ENCODE data around the gene CLSTN2. TPM values are rescaled to one million over a fixed set of nuclear protein-coding genes. Genes with fewer than 3 reads are reported as not detected.

CLSTN2 gene
- total RNA-seq, 1 donor from 2014 or later: 80.9 TPM

DNA sequence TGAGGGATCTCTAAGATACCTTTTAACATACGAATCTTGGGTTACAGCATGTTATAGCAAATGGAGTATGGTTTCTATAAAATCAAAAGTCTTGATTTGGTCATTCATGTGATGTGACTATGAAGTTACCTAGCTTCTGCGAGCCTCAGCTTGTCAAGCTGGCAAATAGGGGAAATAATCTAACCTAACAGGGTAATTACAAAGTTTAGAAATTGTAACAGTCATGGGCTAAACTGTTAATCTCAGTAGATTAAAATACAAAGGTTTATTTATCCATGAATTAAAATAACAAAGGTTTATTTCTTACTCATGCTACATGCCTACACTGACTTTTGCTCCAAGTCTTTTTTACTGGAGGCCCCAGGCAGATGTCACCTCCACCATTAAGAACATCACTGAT is 359.1 kb downstream of the CLSTN2 start:
- Mint-ChIP-seq H3K4me1 (ENCODE audit: low read depth, unreplicated experiment) (peaks cover 26% of the 10 kb centered on the region), H3K36me3 (ENCODE audit: low read depth, unreplicated experiment) (no peaks in the 10 kb centered on the region), H3K27me3 (ENCODE audit: low read depth, unreplicated experiment) (no peaks in the 10 kb centered on the region), H3K9me3 (ENCODE audit: unreplicated experiment) (no peaks in the 10 kb centered on the region), H3K4me3 (ENCODE audit: unreplicated experiment) (no peak overlapping the region), H3K27ac (ENCODE audit: unreplicated experiment) (no peak overlapping the region)
- Histone ChIP-seq H3K9me3 (ENCODE audit: insufficient read depth, low read depth, low read length) (no peaks in the 10 kb centered on the region), H3K4me1 (ENCODE audit: insufficient read depth, low read length) (peaks cover 19% of the 10 kb centered on the region), H3K27ac (ENCODE audit: low read depth, low read length) (no peak overlapping the region), H2AFZ (ENCODE audit: low read depth, low read length) (no peak overlapping the region), H3K9ac (ENCODE audit: low read length) (no peak overlapping the region), H3K4me3 (ENCODE audit: insufficient read depth, low read depth, low read length) (no peak overlapping the region), H3K4me2 (ENCODE audit: low read length) (no peak overlapping the region), H3K27me3 (ENCODE audit: insufficient read depth, low read length) (no peaks in the 10 kb centered on the region), H4K20me1 (ENCODE audit: insufficient read depth, low read length) (no peaks in the 10 kb centered on the region), H3K79me2 (ENCODE audit: insufficient read depth, low read length) (no peaks in the 10 kb centered on the region), H3K36me3 (ENCODE audit: insufficient read depth, low read length) (no peaks in the 10 kb centered on the region)
- no peak for TF ChIP-seq EZH2 (IDR thresholded peaks at IDR 0.05; ENCODE audit: insufficient read depth, low read length)
- DNase-seq (ENCODE audit: low read depth) (no peak), FAIRE-seq (no peak)

DNA sequence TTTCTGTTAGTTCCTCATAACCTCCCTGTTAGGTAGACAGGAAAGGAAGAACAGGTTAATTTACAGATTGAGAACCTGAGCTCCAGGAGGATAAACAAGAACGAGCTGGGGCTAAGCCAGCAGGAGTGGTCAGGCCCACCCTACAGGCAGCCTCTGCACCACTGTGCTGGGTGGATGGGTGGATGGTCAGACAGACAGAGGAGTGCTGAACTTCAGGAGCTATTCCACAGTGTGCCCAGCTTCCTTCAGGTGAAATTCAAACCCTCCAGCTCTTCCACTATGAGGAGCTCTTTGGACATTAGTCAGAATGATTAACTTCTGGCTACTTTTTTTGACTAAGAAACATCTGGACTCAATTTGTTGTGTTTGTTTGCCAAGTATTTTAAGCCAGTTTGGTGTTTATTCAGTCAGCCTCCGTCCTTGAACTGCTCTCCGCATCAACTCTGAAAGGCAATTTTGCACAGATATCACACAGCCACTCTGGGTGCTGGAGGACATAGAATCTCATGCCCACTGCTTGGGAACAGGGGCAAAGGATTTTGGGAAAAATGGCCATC is 361.9 kb downstream of the CLSTN2 start:
- Histone ChIP-seq H3K9me3 (ENCODE audit: insufficient read depth, low read depth, low read length) (no peaks in the 10 kb centered on the region), H3K27me3 (ENCODE audit: insufficient read depth, low read length) (no peaks in the 10 kb centered on the region), H3K36me3 (ENCODE audit: insufficient read depth, low read length) (no peaks in the 10 kb centered on the region), H3K4me1 (ENCODE audit: insufficient read depth, low read length) (peaks cover 12% of the 10 kb centered on the region), H3K79me2 (ENCODE audit: insufficient read depth, low read length) (no peaks in the 10 kb centered on the region), H3K27ac (ENCODE audit: low read depth, low read length) (no peak overlapping the region), H3K4me3 (ENCODE audit: insufficient read depth, low read depth, low read length) (no peak overlapping the region), H3K4me2 (ENCODE audit: low read length) (peak overlapping the region; percentile 12), H4K20me1 (ENCODE audit: insufficient read depth, low read length) (no peaks in the 10 kb centered on the region), H3K9ac (ENCODE audit: low read length) (no peak overlapping the region), H2AFZ (ENCODE audit: low read depth, low read length) (no peak overlapping the region)
- Mint-ChIP-seq H3K4me1 (ENCODE audit: low read depth, unreplicated experiment) (peaks cover 10% of the 10 kb centered on the region), H3K36me3 (ENCODE audit: low read depth, unreplicated experiment) (no peaks in the 10 kb centered on the region), H3K9me3 (ENCODE audit: unreplicated experiment) (no peaks in the 10 kb centered on the region), H3K4me3 (ENCODE audit: unreplicated experiment) (no peak overlapping the region), H3K27ac (ENCODE audit: unreplicated experiment) (no peak overlapping the region), H3K27me3 (ENCODE audit: low read depth, unreplicated experiment) (no peaks in the 10 kb centered on the region)
- DNase-seq (ENCODE audit: low read depth) (peak; percentile 48), FAIRE-seq (no peak)
- TF ChIP-seq, protein P1, sequence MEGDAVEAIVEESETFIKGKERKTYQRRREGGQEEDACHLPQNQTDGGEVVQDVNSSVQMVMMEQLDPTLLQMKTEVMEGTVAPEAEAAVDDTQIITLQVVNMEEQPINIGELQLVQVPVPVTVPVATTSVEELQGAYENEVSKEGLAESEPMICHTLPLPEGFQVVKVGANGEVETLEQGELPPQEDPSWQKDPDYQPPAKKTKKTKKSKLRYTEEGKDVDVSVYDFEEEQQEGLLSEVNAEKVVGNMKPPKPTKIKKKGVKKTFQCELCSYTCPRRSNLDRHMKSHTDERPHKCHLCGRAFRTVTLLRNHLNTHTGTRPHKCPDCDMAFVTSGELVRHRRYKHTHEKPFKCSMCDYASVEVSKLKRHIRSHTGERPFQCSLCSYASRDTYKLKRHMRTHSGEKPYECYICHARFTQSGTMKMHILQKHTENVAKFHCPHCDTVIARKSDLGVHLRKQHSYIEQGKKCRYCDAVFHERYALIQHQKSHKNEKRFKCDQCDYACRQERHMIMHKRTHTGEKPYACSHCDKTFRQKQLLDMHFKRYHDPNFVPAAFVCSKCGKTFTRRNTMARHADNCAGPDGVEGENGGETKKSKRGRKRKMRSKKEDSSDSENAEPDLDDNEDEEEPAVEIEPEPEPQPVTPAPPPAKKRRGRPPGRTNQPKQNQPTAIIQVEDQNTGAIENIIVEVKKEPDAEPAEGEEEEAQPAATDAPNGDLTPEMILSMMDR (IDR thresholded peaks at IDR 0.05; ENCODE audit: insufficient read depth, low read depth, low read length): no peak
- no peak for TF ChIP-seq EZH2 (IDR thresholded peaks at IDR 0.05; ENCODE audit: insufficient read depth, low read length)

DNA sequence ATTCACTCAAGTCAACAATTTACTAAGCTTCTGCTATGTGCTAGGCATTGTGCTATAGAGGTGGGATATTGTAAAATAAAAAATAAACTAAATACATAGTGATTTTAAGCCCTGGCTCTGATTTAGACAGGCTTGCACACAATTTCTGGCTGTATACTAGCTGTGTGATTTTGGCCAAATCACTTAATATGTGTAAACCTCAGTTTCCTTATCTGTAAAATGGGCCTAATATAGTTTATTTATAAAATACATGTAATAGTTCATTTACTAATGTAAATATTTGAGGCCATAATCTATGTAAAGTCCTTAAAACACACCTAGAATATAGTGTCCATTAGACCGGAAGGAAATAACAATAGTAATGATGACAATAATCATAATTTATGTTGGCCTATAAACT is 363.1 kb downstream of the CLSTN2 start:
- H3K9me3 Mint-ChIP-seq (ENCODE audit: unreplicated experiment): peaks cover 3% of the 10 kb centered on the region
- no peak overlapping the region for H3K4me3 ChIP-seq (ENCODE audit: insufficient read depth, low read depth, low read length)
- no peak overlapping the region for H3K4me2 ChIP-seq (ENCODE audit: low read length)
- H4K20me1 ChIP-seq (ENCODE audit: insufficient read depth, low read length): no peaks in the 10 kb centered on the region
- H3K4me1 ChIP-seq (ENCODE audit: insufficient read depth, low read length): peaks cover 2% of the 10 kb centered on the region
- TF ChIP-seq, protein P1 (IDR thresholded peaks at IDR 0.05; ENCODE audit: insufficient read depth, low read depth, low read length): no peak
- TF ChIP-seq EZH2 (IDR thresholded peaks at IDR 0.05; ENCODE audit: insufficient read depth, low read length): no peak
- no peaks in the 10 kb centered on the region for H3K36me3 Mint-ChIP-seq (ENCODE audit: low read depth, unreplicated experiment)
- DNase-seq (ENCODE audit: low read depth) (no peak), FAIRE-seq (no peak)
- H2AFZ ChIP-seq (ENCODE audit: low read depth, low read length): no peak overlapping the region
- no peaks in the 10 kb centered on the region for H3K79me2 ChIP-seq (ENCODE audit: insufficient read depth, low read length)
- peaks cover under 1% of the 10 kb centered on the region for H3K4me1 Mint-ChIP-seq (ENCODE audit: low read depth, unreplicated experiment)
- H3K27ac Mint-ChIP-seq (ENCODE audit: unreplicated experiment): no peak overlapping the region
- H3K27me3 ChIP-seq (ENCODE audit: insufficient read depth, low read length): no peaks in the 10 kb centered on the region
- H3K4me3 Mint-ChIP-seq (ENCODE audit: unreplicated experiment): no peak overlapping the region
- H3K36me3 ChIP-seq (ENCODE audit: insufficient read depth, low read length): no peaks in the 10 kb centered on the region
- no peak overlapping the region for H3K27ac ChIP-seq (ENCODE audit: low read depth, low read length)
- no peak overlapping the region for H3K9ac ChIP-seq (ENCODE audit: low read length)
- no peaks in the 10 kb centered on the region for H3K9me3 ChIP-seq (ENCODE audit: insufficient read depth, low read depth, low read length)
- no peaks in the 10 kb centered on the region for H3K27me3 Mint-ChIP-seq (ENCODE audit: low read depth, unreplicated experiment)
